MV-4-11 (cell line): ENCODE data around the gene MIXL1.
"Not testable (repeated sequence)": the region's sequence is repeated elsewhere in the genome, so short reads cannot be mapped to it uniquely, and the experiment has no call there.

Experiments used
- DNase-seq: peaks from one replicate; lab custom pipeline; 2025; lab: John Stamatoyannopoulos, UW

The MIXL1 gene

GRCh38 chr1:226215239-226215638, 8.2 kb upstream of the MIXL1 start:
- DNase-seq = no peak

- DNase-seq = no peak
Measured at GRCh38 chr1:226216056-226216455, 7.4 kb upstream of the MIXL1 start.

- DNase-seq = no peak
Measured at GRCh38 chr1:226217273-226217672, 6.2 kb upstream of the MIXL1 start.

- DNase-seq = no peak
Measured at GRCh38 chr1:226220473-226221189, 2.8 kb upstream of the MIXL1 start.

GRCh38 chr1:226222686-226223085, 778 bp upstream of the MIXL1 start:
- DNase-seq = no peak

GRCh38 chr1:226223786-226224244, 351 bp downstream of the MIXL1 start:
- DNase-seq = no peak

GRCh38 chr1:226226601-226227000, 3.1 kb downstream of the MIXL1 start:
- no peak for DNase-seq

- DNase-seq = no peak
Measured at GRCh38 chr1:226233293-226233692, 9.8 kb downstream of the MIXL1 start.

GRCh38 chr1:226233806-226234205, 10.3 kb downstream of the MIXL1 start:
- no peak for DNase-seq

GRCh38 chr1:226236826-226237225, 13.4 kb downstream of the MIXL1 start:
- no peak for DNase-seq

GRCh38 chr1:226239421-226239820, 16.0 kb downstream of the MIXL1 start:
- DNase-seq = no peak

- DNase-seq = peak; percentile 90
Measured at GRCh38 chr1:226248091-226248490, 24.6 kb downstream of the MIXL1 start.

- DNase-seq = no peak
Measured at GRCh38 chr1:226248796-226249195, 25.3 kb downstream of the MIXL1 start.

- DNase-seq = no peak
Measured at GRCh38 chr1:226250511-226250910, 27.0 kb downstream of the MIXL1 start.

GRCh38 chr1:226252841-226253240, 29.4 kb downstream of the MIXL1 start:
- DNase-seq = not testable (repeated sequence)

- DNase-seq = no peak
Measured at GRCh38 chr1:226253933-226254332, 30.5 kb downstream of the MIXL1 start.

- no peak for DNase-seq
Measured at GRCh38 chr1:226255380-226255779, 31.9 kb downstream of the MIXL1 start.

GRCh38 chr1:226261818-226262217, 38.4 kb downstream of the MIXL1 start:
- DNase-seq = no peak

- DNase-seq = no peak
Measured at GRCh38 chr1:226268421-226269124, 45.1 kb downstream of the MIXL1 start.

GRCh38 chr1:226272233-226272902, 48.9 kb downstream of the MIXL1 start:
- DNase-seq = not testable (repeated sequence)

- DNase-seq = no peak
Measured at GRCh38 chr1:226274138-226274537, 50.7 kb downstream of the MIXL1 start.

GRCh38 chr1:226276077-226276682, 52.7 kb downstream of the MIXL1 start:
- no peak for DNase-seq
